CD4-positive, alpha-beta T cell (primary cell): ENCODE data around the gene ERP27. TPM values are rescaled to one million over a fixed set of nuclear protein-coding genes. Genes with fewer than 3 reads are reported as not detected.

Experiments
- ATAC-seq: fragments of 200-7000 bp; cut with Tn5 transposase; one replicate; pipeline ENCODE4 v1.10.0; 2022; ENCODE audit warnings: mild to moderate bottlenecking; ENCODE audit not compliant: poor library complexity
- CTCF ChIA-PET: fragments of 350-600 bp; sonication (Branson Sonifier 250); formaldehyde crosslinking; loops from one replicate; lab custom pipeline; 2021; ENCODE audit warnings: antibody characterized with exemption, inconsistent platforms; lab: Charles Lee
- POLR2A ChIA-PET: fragments of 350-600 bp; sonication (Branson Sonifier 250); formaldehyde crosslinking; loops from one replicate; lab custom pipeline; 2021; ENCODE audit warnings: antibody characterized with exemption, inconsistent platforms; lab: Charles Lee
- DNase-seq, 14 experiments: peaks; one replicate each; pipeline ENCODE4 v3.0.0-alpha.2; 2013 to 2020; ENCODE audit warnings: mixed read lengths in 2 of 14
- H3K27ac ChIP-seq, 2 donors: one replicate each; pipeline versions ENCODE4 v1.5.1 to v1.7.0; 2013; ENCODE audit warnings: low read length in 2 of 2, low read depth in 1 of 2, mild to moderate bottlenecking in 1 of 2
- H3K27me3 ChIP-seq, 2 experiments: 1 replicate in 1 of 2; 2 replicates in 1 of 2; pipeline versions ENCODE4 v1.6.1 to v1.7.0; 2013; ENCODE audit warnings: low read length in 2 of 2, control low read depth in 1 of 2, mild to moderate bottlenecking in 1 of 2, moderate library complexity in 1 of 2; ENCODE audit not compliant: insufficient read depth in 2 of 2, control insufficient read depth in 1 of 2
- H3K36me3 ChIP-seq: one replicate; pipeline ENCODE4 v1.6.1; 2013; ENCODE audit warnings: low read length, control low read depth; ENCODE audit not compliant: insufficient read depth
- H3K4me1 ChIP-seq: one replicate; pipeline ENCODE4 v1.6.1; 2013; ENCODE audit warnings: low read length, control low read depth; ENCODE audit not compliant: insufficient read depth
- H3K4me3 ChIP-seq: one replicate; pipeline ENCODE4 v1.5.1; 2013; ENCODE audit warnings: mild to moderate bottlenecking, low read length, moderate library complexity
- H3K9me3 ChIP-seq, 2 experiments: 1 replicate in 1 of 2; 2 replicates in 1 of 2; pipeline versions ENCODE4 v1.6.1 to v1.7.0; 2013; ENCODE audit warnings: low read length in 2 of 2, mild to moderate bottlenecking in 2 of 2, control low read depth in 1 of 2, moderate library complexity in 1 of 2; ENCODE audit not compliant: control insufficient read depth in 1 of 2, insufficient read depth in 1 of 2
- H3K27ac Mint-ChIP-seq: one replicate; pipeline ENCODE4 v1.8.0; 2020; ENCODE audit warnings: mixed read lengths
- H3K27me3 Mint-ChIP-seq: one replicate; pipeline ENCODE4 v1.8.0; 2021; ENCODE audit warnings: mixed read lengths
- H3K36me3 Mint-ChIP-seq: one replicate; pipeline ENCODE4 v1.8.0; 2021; ENCODE audit warnings: low read depth, mixed read lengths
- H3K4me1 Mint-ChIP-seq: one replicate; pipeline ENCODE4 v1.8.0; 2021; ENCODE audit warnings: low read depth, mixed read lengths
- H3K4me3 Mint-ChIP-seq: one replicate; pipeline ENCODE4 v1.8.0; 2020; ENCODE audit warnings: mild to moderate bottlenecking, mixed read lengths
- H3K9me3 Mint-ChIP-seq: one replicate; pipeline ENCODE4 v1.8.0; 2020; ENCODE audit warnings: mixed read lengths
- intact Hi-C, 2 experiments: fragments of 100-400 bp; cut with DNase I in 1 of 2; cut with micrococcal nuclease in 1 of 2; formaldehyde crosslinking; loops; one replicate each; pipeline versions ENCODE4 v1.15.1 to v1.9.0; 2023 to 2025; cut with DNase I, micrococcal nuclease
- total RNA-seq, 174 experiments: library from RNA in 2 of 174; stranded (reverse) in 2 of 174; gene quantifications; one replicate each; pipeline ENCODE4 v1.2.3 and lab custom pipeline; 2021 to 2026
- TF ChIP-seq, protein P1 (sequence below): fragments of 200-600 bp; IDR thresholded peaks from one replicate; pipeline ENCODE4 v1.8.0; 2022; ENCODE audit warnings: antibody characterized with exemption, mild to moderate bottlenecking

The ERP27 gene
- total RNA-seq, 2 experiments from 2014 or later: 16.2 to 17.1 TPM

DNA sequence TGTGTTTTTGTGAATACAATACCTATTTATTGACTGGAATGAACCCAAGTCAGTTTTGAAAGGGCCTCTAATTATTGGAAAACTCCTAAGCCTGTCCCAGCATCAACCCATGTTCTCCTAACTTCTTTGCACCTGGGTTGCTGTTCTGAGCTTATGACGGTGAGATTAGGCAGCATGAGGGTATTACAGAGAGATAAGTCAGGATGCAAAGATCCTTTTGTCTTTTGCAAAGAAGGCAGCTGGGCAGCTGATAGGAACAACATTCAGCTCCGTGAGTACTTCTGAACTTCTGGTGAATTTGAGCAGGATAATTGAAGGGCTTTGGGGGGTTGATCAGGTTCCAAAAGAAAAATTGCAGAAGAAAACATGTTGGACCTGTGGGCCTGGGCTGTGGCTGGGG lies 34.5 kb upstream of the ERP27 start, which contains the start of gene PDE6H:
TSS of gene PDE6H (plus strand) at position 227 of the 400 bp plus-strand sequence. CDS start 4,971 bp downstream, outside the sequence.
- H3K4me3 Mint-ChIP-seq: no peak within 1 kb of the TSS
- intact Hi-C loops: loop anchor here in 1 of 2 experiments (2.0 kb wide), 1 partner anchor 16 kb away; no protein-coding TSS in a partner anchor
- Histone ChIP-seq H3K27ac (no peak within 1 kb of the TSS), H3K4me1 (peaks cover 5% of the 10 kb centered on the region), H3K4me3 (no peak within 1 kb of the TSS), H3K36me3 (no peaks in the 10 kb centered on the region), H3K9me3 (no peaks in the 10 kb centered on the region), H3K27me3 (no peaks in the 10 kb centered on the region)
- no peak for DNase-seq
- ChIA-PET POLR2A (no interaction called here), CTCF (interaction anchor here (1.0 to 1.2 kb wide), 2 partner anchors 9 to 37 kb away, joined by 3 read pairs; no protein-coding TSS in a partner anchor)
- peaks cover 56% of the 10 kb centered on the region for H3K4me1 Mint-ChIP-seq
- no peaks in the 10 kb centered on the region for H3K9me3 Mint-ChIP-seq
- H3K36me3 Mint-ChIP-seq: no peaks in the 10 kb centered on the region
- TF ChIP-seq, protein P1, sequence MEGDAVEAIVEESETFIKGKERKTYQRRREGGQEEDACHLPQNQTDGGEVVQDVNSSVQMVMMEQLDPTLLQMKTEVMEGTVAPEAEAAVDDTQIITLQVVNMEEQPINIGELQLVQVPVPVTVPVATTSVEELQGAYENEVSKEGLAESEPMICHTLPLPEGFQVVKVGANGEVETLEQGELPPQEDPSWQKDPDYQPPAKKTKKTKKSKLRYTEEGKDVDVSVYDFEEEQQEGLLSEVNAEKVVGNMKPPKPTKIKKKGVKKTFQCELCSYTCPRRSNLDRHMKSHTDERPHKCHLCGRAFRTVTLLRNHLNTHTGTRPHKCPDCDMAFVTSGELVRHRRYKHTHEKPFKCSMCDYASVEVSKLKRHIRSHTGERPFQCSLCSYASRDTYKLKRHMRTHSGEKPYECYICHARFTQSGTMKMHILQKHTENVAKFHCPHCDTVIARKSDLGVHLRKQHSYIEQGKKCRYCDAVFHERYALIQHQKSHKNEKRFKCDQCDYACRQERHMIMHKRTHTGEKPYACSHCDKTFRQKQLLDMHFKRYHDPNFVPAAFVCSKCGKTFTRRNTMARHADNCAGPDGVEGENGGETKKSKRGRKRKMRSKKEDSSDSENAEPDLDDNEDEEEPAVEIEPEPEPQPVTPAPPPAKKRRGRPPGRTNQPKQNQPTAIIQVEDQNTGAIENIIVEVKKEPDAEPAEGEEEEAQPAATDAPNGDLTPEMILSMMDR: no peak
- no peaks in the 10 kb centered on the region for H3K27me3 Mint-ChIP-seq
- ATAC-seq: no peak
- H3K27ac Mint-ChIP-seq: no peak within 1 kb of the TSS

DNA sequence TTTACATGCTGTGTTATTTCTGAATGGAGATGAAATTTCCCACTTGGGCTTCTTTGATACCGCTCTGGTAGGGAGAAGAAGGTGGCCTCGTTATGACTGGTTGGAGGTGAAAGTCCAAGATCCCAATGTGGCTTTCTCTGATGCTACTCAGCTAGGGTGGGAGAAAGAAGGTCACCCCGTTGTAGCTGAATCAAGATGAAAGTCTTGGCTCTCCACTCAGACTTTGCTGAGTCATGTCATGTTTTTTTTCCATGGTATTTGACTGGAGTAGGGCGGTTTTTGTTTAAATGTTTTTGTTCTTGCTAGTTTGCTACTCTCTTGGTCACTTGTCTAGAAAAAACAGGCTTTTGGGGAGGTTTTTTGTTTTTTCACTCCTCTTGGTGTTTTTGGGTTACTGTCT lies 32.1 kb upstream of the ERP27 start:
- POLR2A ChIA-PET: interaction anchor here (0.5 to 2.0 kb wide), 2 partner anchors 11 to 233 kb away, joined by 3 to 7 read pairs; no protein-coding TSS in a partner anchor
- Mint-ChIP-seq H3K4me3 (no peak overlapping the region), H3K36me3 (no peaks in the 10 kb centered on the region), H3K27me3 (no peaks in the 10 kb centered on the region), H3K9me3 (no peaks in the 10 kb centered on the region), H3K27ac (no peak overlapping the region), H3K4me1 (peaks cover 76% of the 10 kb centered on the region)
- ATAC-seq (no peak), DNase-seq (no peak)
- Histone ChIP-seq H3K4me3 (no peak overlapping the region), H3K4me1 (peaks cover 5% of the 10 kb centered on the region), H3K36me3 (no peaks in the 10 kb centered on the region), H3K27me3 (no peaks in the 10 kb centered on the region), H3K9me3 (no peaks in the 10 kb centered on the region), H3K27ac (no peak overlapping the region)
- CTCF ChIA-PET: no interaction called here
- intact Hi-C loops: no loop called here
- TF ChIP-seq, protein P1: no peak

DNA sequence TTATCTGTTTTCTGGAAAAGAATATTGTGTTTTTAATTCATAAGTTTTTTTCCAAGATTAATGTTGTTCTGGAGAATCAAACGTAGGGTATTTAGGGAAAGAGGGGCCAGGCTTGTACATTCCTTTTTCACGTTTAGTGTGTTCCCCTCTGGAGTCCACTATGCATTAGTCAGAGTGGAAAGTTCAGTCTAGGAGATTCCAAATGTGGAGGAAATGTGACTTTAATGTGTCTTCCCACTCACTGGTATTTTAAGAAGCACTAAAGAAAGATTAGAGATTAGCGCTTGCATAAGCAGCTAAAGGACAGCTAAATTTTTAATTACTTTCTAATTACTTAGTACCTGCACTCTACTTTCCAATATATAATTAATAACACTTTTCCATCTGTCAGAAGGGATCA lies 30.1 kb upstream of the ERP27 start:
- intact Hi-C loops: no loop called here
- Mint-ChIP-seq H3K27ac (no peak overlapping the region), H3K9me3 (no peaks in the 10 kb centered on the region), H3K4me3 (no peak overlapping the region), H3K27me3 (no peaks in the 10 kb centered on the region), H3K36me3 (no peaks in the 10 kb centered on the region), H3K4me1 (peaks cover 81% of the 10 kb centered on the region)
- Histone ChIP-seq H3K27ac (no peak overlapping the region), H3K27me3 (no peaks in the 10 kb centered on the region), H3K36me3 (no peaks in the 10 kb centered on the region), H3K4me3 (no peak overlapping the region), H3K4me1 (peaks cover 21% of the 10 kb centered on the region), H3K9me3 (no peaks in the 10 kb centered on the region)
- POLR2A ChIA-PET: interaction anchor here (1.0 kb wide), 1 partner anchor 197 kb away, joined by 3 read pairs; a partner anchor contains a TSS
- TF ChIP-seq, protein P1: no peak
- CTCF ChIA-PET: interaction anchor here (1.3 kb wide), 1 partner anchor 12 kb away, joined by 3 read pairs; no protein-coding TSS in a partner anchor
- DNase-seq (no peak), ATAC-seq (no peak)
